HepG2 (cell line): ENCODE data around the gene DAAM1. TPM values are rescaled to one million over a fixed set of nuclear protein-coding genes. Genes with fewer than 3 reads are reported as not detected.

Experiments used
- ATAC-seq: fragments of 200-7000 bp; cut with Tn5 transposase; 3 replicates; pipeline ENCODE4 v1.9.1; 2020; ENCODE audit warnings: mild to moderate bottlenecking, moderate library complexity
- BruUV-seq: library from RNA; stranded (reverse); fragments of 400-500 nt; replicated peaks from 2 replicates; lab custom pipeline; 2021; lab: Mats Ljungman, UMichigan
- CTCF ChIA-PET: fragments of 300-600 bp; formaldehyde crosslinking; extraction: SDS; loops from one replicate; lab custom pipeline; 2021; ENCODE audit warnings: low total read pairs, inconsistent platforms, low intra/inter-chr PET ratio; lab: Yijun Ruan, JAX
- POLR2A ChIA-PET: fragments of 350-600 bp; sonication (Branson Sonifier 250); formaldehyde crosslinking; loops from one replicate; lab custom pipeline; 2020; ENCODE audit warnings: antibody characterized with exemption, inconsistent platforms; lab: Yijun Ruan, JAX
- DNase-seq: peaks from one replicate; pipeline ENCODE4 v3.0.0-alpha.2; 2015; ENCODE audit warnings: low spot score
- FAIRE-seq: peaks from 3 replicates; lab custom pipeline; 2011; peaks lifted over from hg19 to GRCh38; lab: Jason Lieb, UNC
- H2AFZ ChIP-seq: one replicate; pipeline ENCODE4 v1.6.1; 2011; ENCODE audit warnings: low read length, inconsistent platforms
- H3K27ac ChIP-seq: fragments of 300-600 bp; 3 replicates; pipeline ENCODE4 v1.8.0; 2011; ENCODE audit warnings: mixed run types, mild to moderate bottlenecking, mixed read lengths, low read length, inconsistent platforms; ENCODE audit not compliant: insufficient read depth; ENCODE audit errors: extremely low read length
- H3K27me3 ChIP-seq, 2 experiments: fragments of 200-600 bp in 1 of 2; 2 replicates in 1 of 2; 3 replicates in 1 of 2; pipeline versions ENCODE4 v1.6.0 to v1.8.0; 2011; ENCODE audit warnings: low read length in 2 of 2, mild to moderate bottlenecking in 2 of 2, moderate library complexity in 2 of 2, inconsistent platforms in 1 of 2; ENCODE audit not compliant: insufficient read depth in 2 of 2, control insufficient read depth in 1 of 2
- H3K36me3 ChIP-seq, 2 experiments: fragments of 200-600 bp in 1 of 2; replicated peaks in 1 of 2; 2 replicates in 1 of 2; 3 replicates in 1 of 2; pipeline versions ENCODE4 v1.5.1 to v1.8.0; 2011; ENCODE audit warnings: low read length in 2 of 2, inconsistent platforms in 1 of 2; ENCODE audit not compliant: insufficient read depth in 2 of 2, control insufficient read depth in 1 of 2
- H3K4me1 ChIP-seq: 2 replicates; pipeline ENCODE4 v1.5.1; 2012; ENCODE audit warnings: low read length, inconsistent platforms; ENCODE audit not compliant: insufficient read depth
- H3K4me2 ChIP-seq: 2 replicates; pipeline ENCODE4 v1.6.0; 2011; ENCODE audit warnings: low read depth, low read length, inconsistent platforms
- H3K4me3 ChIP-seq, 3 experiments: fragments of 200-600 bp in 1 of 3; sonication (generic), shearing (Covaris generic) in 1 of 3; replicated peaks in 1 of 3; 2 replicates each; pipeline ENCODE4 v1.5.1; 2011 to 2016; ENCODE audit warnings: low read length in 3 of 3, inconsistent platforms in 2 of 3, low read depth in 2 of 3, mild to moderate bottlenecking in 2 of 3, control low read depth in 1 of 3, mixed read lengths in 1 of 3; ENCODE audit not compliant: insufficient read depth in 1 of 3
- H3K79me2 ChIP-seq: one replicate; pipeline ENCODE4 v1.6.1; 2011; ENCODE audit warnings: low read length, inconsistent platforms; ENCODE audit not compliant: insufficient read depth
- H3K9ac ChIP-seq: 2 replicates; pipeline ENCODE4 v1.6.0; 2011; ENCODE audit warnings: mild to moderate bottlenecking, low read depth, low read length, inconsistent platforms; ENCODE audit not compliant: insufficient read depth
- H3K9me3 ChIP-seq: 2 replicates; pipeline ENCODE4 v1.5.1; 2012; ENCODE audit warnings: mild to moderate bottlenecking, low read length
- H4K20me1 ChIP-seq: 2 replicates; pipeline ENCODE4 v1.6.0; 2011; ENCODE audit warnings: inconsistent platforms, mild to moderate bottlenecking, low read length, moderate library complexity; ENCODE audit not compliant: insufficient read depth
- ETV5 ChIP-seq: IDR thresholded peaks from 2 replicates; pipeline ENCODE4 v1.6.1; 2018; ENCODE audit warnings: missing biosample characterization, missing genetic modification reagents, inconsistent platforms, borderline replicate concordance
- JUNB ChIP-seq: sonication (generic); formaldehyde crosslinking; IDR thresholded peaks from 2 replicates; pipeline ENCODE4 v1.8.0; 2022; ENCODE audit warnings: missing genetic modification reagents, mild to moderate bottlenecking, borderline replicate concordance
- ZBTB1 ChIP-seq: sonication (generic); formaldehyde crosslinking; IDR thresholded peaks from 2 replicates; pipeline ENCODE4 v1.4.0; 2020; ENCODE audit warnings: missing genetic modification reagents, borderline replicate concordance
- ZNF317 ChIP-seq: sonication (generic); formaldehyde crosslinking; IDR thresholded peaks from 2 replicates; pipeline ENCODE4 v1.5.0; 2020; ENCODE audit warnings: mild to moderate bottlenecking, missing genetic modification reagents
- ZNF343 ChIP-seq: sonication (generic); formaldehyde crosslinking; IDR thresholded peaks from 2 replicates; pipeline ENCODE4 v1.4.0; 2020; ENCODE audit warnings: mild to moderate bottlenecking, missing genetic modification reagents
- ZNF775 ChIP-seq: sonication (generic); formaldehyde crosslinking; IDR thresholded peaks from 2 replicates; pipeline ENCODE4 v1.4.0; 2020; ENCODE audit warnings: missing genetic modification reagents, mild to moderate bottlenecking, moderate library complexity, borderline replicate concordance
- WGBS: methylation state at CpG from one replicate; pipeline ENCODE4 v1.1.6; 2017; ENCODE audit warnings: low lambda C conversion rate; 5-methylcytosine and 5-hydroxymethylcytosine counted together
- in situ Hi-C: cut with HindIII; loops from 2 replicates; pipeline ENCODE4 v1.10.0; 2017; ENCODE audit warnings: low pct_unique_long_range_greater_than_20kb; ENCODE audit not compliant: extremely low pct_ligation_motif_present
- intact Hi-C: fragments of 100-400 bp; cut with micrococcal nuclease; formaldehyde crosslinking; loops from one replicate; pipeline ENCODE4 v1.10.0; 2022; ENCODE audit not compliant: unreplicated experiment
- polyA plus RNA-seq, 8 experiments: library from polyadenylated mRNA; depleted of rRNA in 3 of 8; stranded (reverse) in 7 of 8; unstranded in 1 of 8; fragments of >200 nt; fragmentation: Illumina TruSeq in 4 of 8; extraction: Trizol in 4 of 8; gene quantifications; 2 replicates each; pipeline versions ENCODE4 v1.2.1 to v1.2.3, GENCODE V29; 2011 to 2016; ENCODE audit warnings: low read depth in 4 of 8, missing spikeins in 1 of 8, mixed read lengths in 1 of 8; ENCODE audit not compliant: insufficient read depth in 1 of 8
- total RNA-seq, 5 experiments: library from RNA; depleted of rRNA; stranded (reverse); fragments of >200 nt; fragmentation: Illumina TruSeq; extraction: Trizol; gene quantifications; 2 replicates each; pipeline ENCODE4 v1.2.3, GENCODE V29; 2016; ENCODE audit warnings: low read depth in 1 of 5
- TF ChIP-seq, protein P1 (sequence below): sonication (generic); formaldehyde crosslinking; IDR thresholded peaks from 2 replicates; pipeline ENCODE4 v1.5.0; 2020; ENCODE audit warnings: missing genetic modification reagents
- TF ChIP-seq, protein P2 (sequence below): sonication (generic); formaldehyde crosslinking; IDR thresholded peaks from 2 replicates; pipeline ENCODE4 v1.8.0; 2022; ENCODE audit warnings: missing genetic modification reagents, mild to moderate bottlenecking, borderline replicate concordance

DAAM1 gene
- total and polyA plus RNA-seq, 2 of the 13 experiments (the other 11 are each of a cell fraction or from before 2014, with no cell fraction given) = 10.9 to 24.5 TPM

DNA sequence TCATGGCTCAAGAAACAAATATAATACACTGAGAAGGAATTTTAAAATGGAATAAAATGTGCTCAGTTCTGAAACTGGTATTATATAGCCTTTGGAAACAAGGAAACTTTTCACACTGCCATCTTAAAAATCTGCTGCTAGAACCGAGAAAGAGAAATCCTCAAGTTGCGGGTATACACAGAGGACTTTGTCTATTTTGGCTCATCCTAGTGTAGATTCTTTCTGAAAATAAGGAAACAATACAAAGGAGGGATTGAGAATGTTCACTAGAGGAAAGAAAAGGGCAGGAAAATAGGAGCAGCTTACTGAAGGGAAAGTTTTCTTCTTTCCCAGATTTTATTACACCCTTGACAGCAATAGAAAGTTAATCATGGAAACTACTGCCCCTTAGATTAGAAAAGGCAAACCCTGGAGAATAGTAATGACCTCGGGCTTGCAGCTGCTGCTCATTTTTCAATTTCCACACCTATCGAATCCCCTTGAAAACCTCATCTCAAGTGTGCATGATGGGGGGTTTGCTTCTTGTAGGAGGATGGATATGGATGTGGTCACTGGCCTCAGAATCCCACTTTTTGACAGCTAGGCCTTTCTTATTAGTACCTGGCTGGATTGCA, 104.6 kb downstream of the DAAM1 start:
- 94% methylated on average over 4 of the region's 4 CpGs for WGBS
- peaks cover 7 to 16% of the 10 kb centered on the region in 2 experiments; a peak in 3 of 5 replicates for H3K36me3 ChIP-seq
- TF ChIP-seq JUNB (CRISPR knock-in tag) = no peak
- TF ChIP-seq ZNF775 (CRISPR knock-in tag) = no peak
- no peak for TF ChIP-seq ETV5
- TF ChIP-seq, protein P1, sequence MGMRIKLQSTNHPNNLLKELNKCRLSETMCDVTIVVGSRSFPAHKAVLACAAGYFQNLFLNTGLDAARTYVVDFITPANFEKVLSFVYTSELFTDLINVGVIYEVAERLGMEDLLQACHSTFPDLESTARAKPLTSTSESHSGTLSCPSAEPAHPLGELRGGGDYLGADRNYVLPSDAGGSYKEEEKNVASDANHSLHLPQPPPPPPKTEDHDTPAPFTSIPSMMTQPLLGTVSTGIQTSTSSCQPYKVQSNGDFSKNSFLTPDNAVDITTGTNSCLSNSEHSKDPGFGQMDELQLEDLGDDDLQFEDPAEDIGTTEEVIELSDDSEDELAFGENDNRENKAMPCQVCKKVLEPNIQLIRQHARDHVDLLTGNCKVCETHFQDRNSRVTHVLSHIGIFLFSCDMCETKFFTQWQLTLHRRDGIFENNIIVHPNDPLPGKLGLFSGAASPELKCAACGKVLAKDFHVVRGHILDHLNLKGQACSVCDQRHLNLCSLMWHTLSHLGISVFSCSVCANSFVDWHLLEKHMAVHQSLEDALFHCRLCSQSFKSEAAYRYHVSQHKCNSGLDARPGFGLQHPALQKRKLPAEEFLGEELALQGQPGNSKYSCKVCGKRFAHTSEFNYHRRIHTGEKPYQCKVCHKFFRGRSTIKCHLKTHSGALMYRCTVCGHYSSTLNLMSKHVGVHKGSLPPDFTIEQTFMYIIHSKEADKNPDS = no peak
- H3K27ac ChIP-seq = no peak overlapping the region
- intact Hi-C loops = no loop called here
- ChIA-PET CTCF (no interaction called here), POLR2A (no interaction called here)
- no peak overlapping the region for H3K9ac ChIP-seq
- H3K4me3 ChIP-seq = no peak overlapping the region
- no peak for ATAC-seq
- H3K27me3 ChIP-seq = no peaks in the 10 kb centered on the region
- BruUV-seq = no TSS peak
- H3K9me3 ChIP-seq = no peaks in the 10 kb centered on the region
- DNase-seq = no peak
- peaks cover 69% of the 10 kb centered on the region for H3K4me1 ChIP-seq
- H2AFZ ChIP-seq = no peak overlapping the region
- no peak overlapping the region for H3K4me2 ChIP-seq
- no peaks in the 10 kb centered on the region for H3K79me2 ChIP-seq
- in situ Hi-C loops = no loop called here
- FAIRE-seq = no peak
- no peaks in the 10 kb centered on the region for H4K20me1 ChIP-seq

DNA sequence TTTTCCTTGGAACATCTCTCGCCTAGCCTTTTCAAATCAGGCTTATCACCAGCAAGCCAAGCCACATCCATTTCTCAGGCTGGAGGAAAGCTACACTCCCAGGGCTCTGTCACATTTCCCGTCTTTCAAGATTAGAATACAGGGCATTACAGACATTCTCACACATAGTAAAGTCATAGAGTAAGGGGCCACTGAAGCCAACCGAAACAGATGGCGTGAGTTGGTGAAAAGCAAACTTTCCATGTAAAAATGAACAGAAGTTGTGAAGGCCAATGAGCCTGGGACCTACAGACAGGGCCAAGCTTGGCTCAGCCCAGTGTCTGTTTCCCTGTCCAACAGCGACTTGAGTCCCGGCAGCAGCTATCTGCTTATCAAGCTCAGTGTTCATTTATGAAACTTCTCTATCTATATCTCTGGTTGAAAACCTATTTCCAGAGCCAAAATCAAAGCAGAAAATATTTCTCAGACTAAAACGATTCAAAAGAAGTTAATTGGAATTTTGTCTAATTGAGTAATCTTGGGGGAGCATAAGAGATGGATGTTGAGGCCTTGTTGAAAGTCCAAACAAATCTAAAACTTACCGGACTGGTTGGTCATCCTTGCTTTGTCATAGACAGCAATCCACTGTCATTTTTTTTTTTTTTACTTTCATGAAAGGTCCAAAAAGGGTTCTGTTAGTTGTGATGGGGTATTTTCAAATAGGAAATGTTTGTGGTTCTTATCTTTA, 105.6 kb downstream of the DAAM1 start:
- Histone ChIP-seq H3K4me2 (no peak overlapping the region), H3K4me1 (peaks cover 77% of the 10 kb centered on the region), H2AFZ (no peak overlapping the region), H3K36me3 (peaks cover 7 to 16% of the 10 kb centered on the region in 2 experiments; a peak in 3 of 5 replicates), H3K9ac (no peak overlapping the region), H3K27me3 (no peaks in the 10 kb centered on the region), H4K20me1 (no peaks in the 10 kb centered on the region), H3K27ac (no peak overlapping the region), H3K9me3 (no peaks in the 10 kb centered on the region), H3K4me3 (no peak overlapping the region), H3K79me2 (no peaks in the 10 kb centered on the region)
- intact Hi-C loops (no loop called here), in situ Hi-C loops (no loop called here)
- 92% methylated on average over 8 of the region's 8 CpGs for WGBS
- CTCF ChIA-PET = no interaction called here
- BruUV-seq = no TSS peak
- ATAC-seq (no peak), DNase-seq (no peak), FAIRE-seq (no peak)
- TF ChIP-seq ZNF343 (CRISPR knock-in tag) (no peak), ZNF317 (CRISPR knock-in tag) (no peak), ZBTB1 (CRISPR knock-in tag) (no peak)
- TF ChIP-seq, protein P2, sequence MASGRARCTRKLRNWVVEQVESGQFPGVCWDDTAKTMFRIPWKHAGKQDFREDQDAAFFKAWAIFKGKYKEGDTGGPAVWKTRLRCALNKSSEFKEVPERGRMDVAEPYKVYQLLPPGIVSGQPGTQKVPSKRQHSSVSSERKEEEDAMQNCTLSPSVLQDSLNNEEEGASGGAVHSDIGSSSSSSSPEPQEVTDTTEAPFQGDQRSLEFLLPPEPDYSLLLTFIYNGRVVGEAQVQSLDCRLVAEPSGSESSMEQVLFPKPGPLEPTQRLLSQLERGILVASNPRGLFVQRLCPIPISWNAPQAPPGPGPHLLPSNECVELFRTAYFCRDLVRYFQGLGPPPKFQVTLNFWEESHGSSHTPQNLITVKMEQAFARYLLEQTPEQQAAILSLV (CRISPR knock-in tag) = no peak
- POLR2A ChIA-PET = no interaction called here
